PC-9 (cell line): ENCODE data around the gene HPCAL1. TPM values are rescaled to one million over a fixed set of nuclear protein-coding genes. Genes with fewer than 3 reads are reported as not detected.

Experiments
- BruUV-seq: library from RNA; stranded (reverse); fragments of 400-500 nt; replicated peaks from 2 replicates; lab custom pipeline; 2021; lab: Mats Ljungman, UMichigan
- CTCF ChIA-PET: fragments of 300-600 bp; sonication (Branson Sonifier 250); formaldehyde crosslinking; loops from one replicate; lab custom pipeline; 2022; ENCODE audit warnings: antibody characterized with exemption; lab: Charles Lee
- POLR2A ChIA-PET: fragments of 300-600 bp; sonication (Branson Sonifier 250); formaldehyde crosslinking; loops from one replicate; lab custom pipeline; 2022; ENCODE audit warnings: antibody characterized with exemption; ENCODE audit not compliant: unreplicated experiment; lab: Charles Lee
- DNase-seq, 2 experiments: peaks; one replicate each; pipeline versions ENCODE4 v3.0.0 to v3.0.0-alpha.2; 2015 to 2022; ENCODE audit warnings: mixed read lengths in 1 of 2
- H2AFZ ChIP-seq: fragments of 200-600 bp; sonication (generic); 2 replicates; pipeline ENCODE4 v1.8.1; 2017; ENCODE audit warnings: antibody characterized with exemption
- H3F3A ChIP-seq: fragments of 200-600 bp; sonication (generic); 2 replicates; pipeline ENCODE4 v1.8.1; 2017; ENCODE audit warnings: antibody characterized with exemption, mild to moderate bottlenecking, low read depth; ENCODE audit not compliant: insufficient read depth
- H3K27ac ChIP-seq: fragments of 200-600 bp; sonication (generic); 2 replicates; pipeline ENCODE4 v1.6.1; 2016; ENCODE audit warnings: mixed run types
- H3K27me3 ChIP-seq: fragments of 200-600 bp; sonication (generic); 2 replicates; pipeline ENCODE4 v1.6.1; 2016; ENCODE audit warnings: low read depth, mixed run types; ENCODE audit not compliant: insufficient read depth
- H3K36me3 ChIP-seq: fragments of 200-600 bp; sonication (generic); 2 replicates; pipeline ENCODE4 v1.6.1; 2016; ENCODE audit warnings: low read depth, mixed run types
- H3K4me1 ChIP-seq: fragments of 200-600 bp; sonication (generic); replicated peaks from 2 replicates; pipeline ENCODE4 v1.6.1; 2016; ENCODE audit warnings: mixed run types; ENCODE audit not compliant: insufficient read depth
- H3K4me2 ChIP-seq: fragments of 200-600 bp; sonication (generic); 2 replicates; pipeline ENCODE4 v1.6.1; 2017; ENCODE audit warnings: mixed run types
- H3K4me3 ChIP-seq: fragments of 200-600 bp; sonication (generic); 2 replicates; pipeline ENCODE4 v1.6.1; 2016; ENCODE audit warnings: mixed run types
- H3K79me2 ChIP-seq: fragments of 200-600 bp; sonication (generic); 2 replicates; pipeline ENCODE4 v1.6.1; 2017; ENCODE audit warnings: low read depth, mixed run types
- H3K9me2 ChIP-seq: fragments of 200-600 bp; sonication (generic); 2 replicates; pipeline ENCODE4 v1.8.1; 2017; ENCODE audit warnings: mild to moderate bottlenecking; ENCODE audit not compliant: insufficient read depth
- H3K9me3 ChIP-seq: fragments of 200-600 bp; sonication (generic); 2 replicates; pipeline ENCODE4 v1.8.1; 2016; ENCODE audit warnings: low read depth; ENCODE audit not compliant: insufficient read depth
- H4K20me1 ChIP-seq: fragments of 200-600 bp; sonication (generic); 2 replicates; pipeline ENCODE4 v1.8.1; 2017; ENCODE audit not compliant: insufficient read depth
- CTCF ChIP-seq: fragments of 200-600 bp; sonication (generic); conservative IDR thresholded peaks from 2 replicates; pipeline ENCODE4 v1.6.1; 2017; ENCODE audit warnings: mixed run types, antibody characterized with exemption, mild to moderate bottlenecking, moderate library complexity
- EZH2 ChIP-seq: fragments of 200-600 bp; sonication (generic); IDR thresholded peaks from 2 replicates; pipeline ENCODE4 v1.8.0; 2017; ENCODE audit warnings: antibody characterized with exemption, low read depth
- intact Hi-C: fragments of 100-400 bp; cut with micrococcal nuclease; formaldehyde crosslinking; loops from one replicate; pipeline ENCODE4 v1.10.0; 2022; ENCODE audit not compliant: unreplicated experiment
- total RNA-seq: library from RNA; stranded (reverse); gene quantifications from 2 replicates; pipeline ENCODE4 v1.2.3, GENCODE V29; 2021

Gene HPCAL1
- total RNA-seq, 1 experiment from 2014 or later: 105 TPM

- Histone ChIP-seq H3F3A (no peaks in the 10 kb centered on the region), H4K20me1 (no peaks in the 10 kb centered on the region), H3K36me3 (no peaks in the 10 kb centered on the region), H3K9me2 (no peaks in the 10 kb centered on the region), H3K27ac (no peak overlapping the region), H3K4me1 (peaks cover 15% of the 10 kb centered on the region), H3K9me3 (no peaks in the 10 kb centered on the region), H3K4me3 (no peak overlapping the region), H3K4me2 (no peak overlapping the region), H2AFZ (no peak overlapping the region), H3K79me2 (no peaks in the 10 kb centered on the region), H3K27me3 (no peaks in the 10 kb centered on the region)
- TF ChIP-seq CTCF (no peak), EZH2 (no peak)
- ChIA-PET CTCF (no interaction called here), POLR2A (no interaction called here)
- no peak for DNase-seq
- intact Hi-C loops: no loop called here
- no TSS peak for BruUV-seq
Observed at GRCh38 chr2:10256515-10257031, 46.1 kb upstream of the HPCAL1 start.

- H3K4me2 ChIP-seq: no peak overlapping the region
- CTCF ChIA-PET: no interaction called here
- no TSS peak for BruUV-seq
Observed at GRCh38 chr2:10257036-10257435, 45.7 kb upstream of the HPCAL1 start.

GRCh38 chr2:10257500-10258147 lies 45.1 kb upstream of the HPCAL1 start:
- Histone ChIP-seq H3F3A (no peaks in the 10 kb centered on the region), H2AFZ (no peak overlapping the region), H3K4me3 (no peak overlapping the region), H3K4me1 (peaks cover 15% of the 10 kb centered on the region), H3K27me3 (no peaks in the 10 kb centered on the region), H3K27ac (no peak overlapping the region), H3K4me2 (no peak overlapping the region), H3K79me2 (no peaks in the 10 kb centered on the region), H3K36me3 (no peaks in the 10 kb centered on the region), H3K9me2 (no peaks in the 10 kb centered on the region), H3K9me3 (no peaks in the 10 kb centered on the region), H4K20me1 (no peaks in the 10 kb centered on the region)
- ChIA-PET CTCF (no interaction called here), POLR2A (no interaction called here)
- no peak for DNase-seq
- TF ChIP-seq EZH2 (no peak), CTCF (no peak)
- intact Hi-C loops: no loop called here
- no TSS peak for BruUV-seq

More at GRCh38 chr2:10257036-10257435, 45.7 kb upstream of the HPCAL1 start:
- H3K27ac ChIP-seq: no peak overlapping the region
- POLR2A ChIA-PET: no interaction called here
- no peak for DNase-seq
- H3K27me3 ChIP-seq: no peaks in the 10 kb centered on the region
- TF ChIP-seq EZH2 (no peak), CTCF (no peak)
- H3K79me2 ChIP-seq: no peaks in the 10 kb centered on the region
- no peaks in the 10 kb centered on the region for H3K36me3 ChIP-seq
- no peak overlapping the region for H3K4me3 ChIP-seq
- H3K9me3 ChIP-seq: no peaks in the 10 kb centered on the region
- H2AFZ ChIP-seq: no peak overlapping the region
- H4K20me1 ChIP-seq: no peaks in the 10 kb centered on the region
- no peaks in the 10 kb centered on the region for H3K9me2 ChIP-seq
- intact Hi-C loops: no loop called here
- H3F3A ChIP-seq: no peaks in the 10 kb centered on the region
- peaks cover 15% of the 10 kb centered on the region for H3K4me1 ChIP-seq
